GM15510 (cell line): Measurements from ENCODE around the gene PLEKHM2.

Experiments used
- POLR2A ChIP-seq: IDR thresholded peaks from 3 replicates; pipeline ENCODE4 v1.6.1; 2011; ENCODE audit warnings: borderline replicate concordance; ENCODE audit not compliant: insufficient read length; ENCODE audit errors: extremely low read depth

PLEKHM2 gene

GRCh38 chr1:15764269-15764764 is 80.2 kb downstream of the PLEKHM2 start:
- no peak for TF ChIP-seq POLR2A

- no peak for TF ChIP-seq POLR2A
Measured at GRCh38 chr1:15764890-15765289, 80.8 kb downstream of the PLEKHM2 start.

DNA sequence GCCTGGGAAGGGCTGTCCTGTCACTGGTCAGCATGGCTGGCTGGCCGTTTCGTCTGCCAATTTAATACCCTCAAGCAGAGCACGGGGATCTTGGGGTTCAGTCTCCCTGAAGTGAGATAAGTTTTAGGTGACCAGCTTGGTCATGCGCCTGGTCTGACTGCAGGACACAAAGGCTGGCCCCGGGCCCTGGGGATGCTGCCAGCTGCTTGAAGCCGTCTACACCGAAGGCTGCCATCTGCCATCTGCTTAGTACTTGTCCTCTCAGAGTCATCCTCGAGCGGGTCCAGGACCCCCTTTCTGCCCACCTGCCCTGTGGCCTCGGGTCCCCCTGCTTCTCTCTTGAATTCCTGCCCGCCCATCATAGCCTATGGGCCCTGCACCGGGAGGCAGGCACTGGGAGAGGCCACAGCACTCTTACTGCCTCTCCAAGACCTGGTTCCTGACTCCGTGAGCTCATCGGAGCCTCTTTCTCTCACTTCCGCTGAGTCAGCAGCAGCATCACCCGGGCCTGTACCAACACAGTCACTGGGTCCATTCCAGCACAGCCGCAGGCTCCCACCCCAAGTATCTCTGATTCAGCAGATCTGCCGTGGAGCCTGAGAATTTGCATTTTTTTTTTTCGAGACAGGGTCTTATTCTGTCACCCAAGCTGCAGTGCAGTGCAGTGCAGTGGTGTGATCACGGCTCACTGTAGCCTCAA is 81.5 kb downstream of the PLEKHM2 start:
- TF ChIP-seq POLR2A = no peak

- TF ChIP-seq POLR2A = no peak
Measured at GRCh38 chr1:15767941-15768340, 83.8 kb downstream of the PLEKHM2 start.

DNA sequence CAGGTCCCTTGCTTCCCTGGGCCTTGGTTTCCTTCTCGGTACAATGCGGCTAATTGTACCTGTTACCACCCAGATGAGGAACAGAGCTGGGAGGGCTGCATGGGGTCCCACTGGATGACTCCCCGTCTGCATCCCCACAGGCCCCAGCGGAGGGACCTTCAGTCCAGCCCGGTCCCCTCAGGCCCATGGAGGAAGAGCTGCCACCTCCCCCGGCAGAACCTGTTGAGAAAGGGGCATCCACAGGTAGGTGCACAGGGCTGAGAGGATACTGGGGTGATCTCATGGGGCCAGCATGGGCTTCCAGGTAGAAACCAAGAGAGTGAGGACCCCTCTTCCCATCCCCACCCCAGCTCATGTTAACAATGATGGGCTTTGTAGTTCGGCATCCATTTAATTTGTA is 84.3 kb downstream of the PLEKHM2 start:
- no peak for TF ChIP-seq POLR2A

DNA sequence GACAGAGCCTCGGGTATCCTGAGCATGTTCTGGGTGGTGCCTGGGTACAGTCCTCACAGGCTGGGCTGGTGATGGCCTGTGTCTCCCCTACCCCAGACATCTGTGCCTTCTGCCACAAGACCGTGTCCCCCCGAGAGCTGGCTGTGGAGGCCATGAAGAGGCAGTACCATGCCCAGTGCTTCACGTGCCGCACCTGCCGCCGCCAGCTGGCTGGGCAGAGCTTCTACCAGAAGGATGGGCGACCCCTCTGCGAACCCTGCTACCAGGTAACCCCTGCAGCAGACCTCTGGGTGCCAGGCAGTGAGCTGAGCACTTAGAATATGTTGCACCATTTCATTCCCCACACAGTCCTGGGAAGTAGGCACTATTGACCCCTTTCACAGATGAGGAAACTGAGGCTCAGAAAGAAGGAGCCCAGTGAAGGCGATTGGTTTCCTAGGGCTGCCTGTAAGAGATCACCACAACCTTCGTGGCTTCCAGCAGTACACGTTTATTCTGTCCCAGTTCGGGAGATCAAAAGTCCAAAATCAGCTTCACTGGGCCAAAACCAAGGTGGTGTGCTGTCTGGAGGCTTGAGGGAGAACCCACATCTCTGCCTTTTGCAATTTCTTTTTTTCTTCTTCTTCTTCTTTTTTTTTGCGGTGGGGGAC is 86.3 kb downstream of the PLEKHM2 start:
- TF ChIP-seq POLR2A = no peak

- TF ChIP-seq POLR2A = no peak
Measured at GRCh38 chr1:15771836-15772515, 87.9 kb downstream of the PLEKHM2 start.

DNA sequence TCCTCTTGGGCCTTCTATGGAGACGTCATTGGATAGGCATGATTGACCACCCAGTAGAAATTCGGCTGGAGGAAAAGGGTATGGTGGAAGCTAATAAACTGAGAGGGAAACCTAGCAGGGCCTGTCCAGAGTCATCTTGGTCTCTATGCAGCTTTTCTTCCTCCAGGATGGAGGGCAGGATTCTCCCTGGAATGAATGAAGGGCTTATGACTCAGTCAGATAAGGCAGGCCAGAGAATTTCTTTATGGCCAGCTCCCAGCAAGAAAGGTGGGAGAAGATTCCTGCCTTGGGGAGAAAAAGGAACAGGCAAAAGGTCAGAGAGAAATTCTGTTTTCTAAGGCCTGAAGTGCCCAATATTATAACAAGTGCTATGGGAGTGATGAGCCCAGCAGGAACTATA is 91.6 kb downstream of the PLEKHM2 start:
- TF ChIP-seq POLR2A = no peak

DNA sequence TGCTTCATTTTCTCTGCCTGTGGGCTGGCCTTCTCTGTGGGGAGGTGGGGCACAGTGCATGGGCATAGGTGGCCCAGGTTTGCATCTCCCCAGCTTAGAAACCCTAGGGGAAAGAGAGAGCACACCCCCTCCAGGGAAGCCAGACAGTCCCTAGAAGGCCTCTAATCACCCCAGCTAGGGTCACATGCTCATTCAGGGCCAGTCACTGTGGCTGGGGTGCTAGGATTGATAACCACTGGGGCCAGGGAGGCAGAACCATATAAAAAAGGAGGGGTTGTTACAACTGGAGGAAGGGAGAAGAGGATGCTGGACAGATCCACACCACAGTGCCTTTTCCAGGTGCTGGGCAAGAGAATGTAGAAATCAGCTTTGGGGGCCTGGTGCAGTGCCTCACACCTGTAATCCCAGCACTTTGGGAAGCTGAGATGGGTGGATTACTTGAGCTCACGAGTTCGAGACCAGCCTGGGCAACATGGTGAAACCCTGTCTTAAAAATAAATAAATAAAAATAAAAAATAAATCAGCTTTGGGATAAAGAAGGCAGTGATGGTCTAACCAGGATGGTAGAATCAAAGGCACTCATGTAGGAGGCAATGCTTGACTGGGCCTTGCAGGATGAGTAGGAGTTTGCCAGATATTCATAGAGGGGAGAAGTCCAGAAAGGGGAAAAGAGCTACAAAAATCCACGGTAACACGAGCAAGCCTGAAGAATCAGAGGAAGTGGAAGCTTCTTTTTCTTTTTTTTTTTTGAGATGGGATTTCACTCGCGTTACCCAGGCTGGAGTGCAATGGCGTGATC is 94.0 kb downstream of the PLEKHM2 start:
- no peak for TF ChIP-seq POLR2A
